ENCODE results near the gene KCNMB3.

GRCh38 chr3:179278932-179279693, 28.2 kb upstream of the KCNMB3 start:
- TF ChIP-seq ZNF639 (tag by site-specific recombination; IDR thresholded peaks at IDR 0.05), result no peak
- TF ChIP-seq PRDM1 (tag by site-specific recombination; IDR thresholded peaks at IDR 0.05), result no peak
- no peak for TF ChIP-seq ZNF174 (tag by site-specific recombination; IDR thresholded peaks at IDR 0.05)
- no peak for TF ChIP-seq CTCF (tag by site-specific recombination; IDR thresholded peaks at IDR 0.05)
- TF ChIP-seq KLF16 (tag by site-specific recombination; IDR thresholded peaks at IDR 0.05), result no peak
- TF ChIP-seq SP2 (tag by site-specific recombination; IDR thresholded peaks at IDR 0.05), result no peak
- no peak for TF ChIP-seq REST (tag by site-specific recombination; IDR thresholded peaks at IDR 0.05)
- TF ChIP-seq TRIM28 (IDR thresholded peaks at IDR 0.05; ENCODE audit: borderline replicate concordance, low read length), result no peak
- no peak for TF ChIP-seq ZXDB (tag by site-specific recombination; IDR thresholded peaks at IDR 0.05)
- no peak for TF ChIP-seq PRDM4 (tag by site-specific recombination; IDR thresholded peaks at IDR 0.05)
- TF ChIP-seq ZNF248 (tag by site-specific recombination; IDR thresholded peaks at IDR 0.05), result no peak
- TF ChIP-seq YY1 (tag by site-specific recombination; IDR thresholded peaks at IDR 0.05), result no peak
